Motor neuron (in vitro differentiated cells): ENCODE measurements around the gene UFSP2. TPM values are rescaled to one million over a fixed set of nuclear protein-coding genes. Genes with fewer than 3 reads are reported as not detected.
A peak's percentile ranks its signal among the peaks of the same experiment; 100 is the strongest.
"Not testable (repeated sequence)": the region's sequence is repeated elsewhere in the genome, so short reads cannot be mapped to it uniquely, and the experiment has no call there.

ENCODE experiments used
- ATAC-seq, 8 experiments: fragments of 200-7000 bp; cut with Tn5 transposase; replicated peaks in 6 of 8; 2 replicates each; pipeline ENCODE4 v1.8.0; 2021; ENCODE audit warnings: mild to moderate bottlenecking in 8 of 8, moderate library complexity in 8 of 8
- H3K27ac ChIP-seq, 2 donors: fragments of 250-450 bp; sonication (Bioruptor Pico); 2 replicates each; pipeline ENCODE4 v1.9.0; 2021; ENCODE audit warnings: antibody characterized with exemption in 2 of 2, mild to moderate bottlenecking in 2 of 2, moderate library complexity in 1 of 2
- H3K4me1 ChIP-seq, 2 donors: fragments of 250-450 bp; sonication (Bioruptor Pico); replicated peaks in 1 of 2; 2 replicates each; pipeline ENCODE4 v1.6.1; 2021; ENCODE audit warnings: antibody characterized with exemption in 2 of 2, mild to moderate bottlenecking in 2 of 2, moderate library complexity in 1 of 2
- H3K4me3 ChIP-seq, 5 donors: fragments of 250-450 bp; sonication (Bioruptor Pico); 2 replicates each; pipeline ENCODE4 v1.9.0; 2021; ENCODE audit warnings: antibody characterized with exemption in 5 of 5, mild to moderate bottlenecking in 5 of 5, moderate library complexity in 4 of 5
- WGBS, 10 experiments: fragments of 450-650 bp; shearing (Covaris generic); methylation state at CpG; one replicate each; pipeline ENCODE4 v1.0.0; 2022; 5-methylcytosine and 5-hydroxymethylcytosine counted together
- in situ Hi-C, 9 experiments: fragments of 400-800 bp; cut with MboI; loops; one replicate each; pipeline ENCODE4 v1.15.0; 2021; ENCODE audit warnings: low sequenced_read_pairs in 9 of 9, low pct_unique_long_range_greater_than_20kb in 2 of 9; ENCODE audit not compliant: unreplicated experiment in 9 of 9
- total RNA-seq, 8 experiments: library from RNA; unstranded; fragments of 300-600 nt; gene quantifications; 2 replicates each; pipeline versions ENCODE4 v1.2.3 to v1.2.4, GENCODE V29; 2022

UFSP2 gene
- total RNA-seq, 8 experiments from 2014 or later, result 15.6 to 59.3 (median 35.1) TPM

DNA sequence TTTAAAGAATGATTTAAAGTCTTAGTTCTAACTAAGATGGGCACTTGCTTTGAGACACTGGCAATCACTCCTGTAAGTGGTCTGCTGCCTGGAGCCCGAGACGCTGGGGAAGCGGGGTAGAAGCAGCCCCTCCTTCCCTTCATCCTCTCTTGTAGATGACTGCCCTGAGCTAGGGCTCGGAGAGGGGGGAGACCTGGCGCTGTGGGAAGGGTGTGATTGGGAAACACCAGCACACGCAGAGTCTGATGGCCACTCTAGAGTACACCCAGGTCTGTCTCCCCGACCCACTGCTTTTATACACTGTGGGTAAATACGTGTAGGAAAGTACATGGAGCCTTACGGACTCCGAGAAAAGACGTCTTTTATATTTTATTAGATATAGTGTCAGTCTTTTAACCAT is 54.1 kb downstream of the UFSP2 start:
- no peak overlapping the region for H3K4me3 ChIP-seq
- in situ Hi-C loops, result no loop called here
- ATAC-seq, result peak in 1 of 8 experiments; percentile 61
- no peak overlapping the region for H3K27ac ChIP-seq
- 87 to 100% (median 96%) methylated on average over 2 to 10 of the region's 11 CpGs; no CpG with 5 or more reads in 3 of the 10 experiments for WGBS, 10 experiments
- H3K4me1 ChIP-seq, result peaks cover 11 to 12% of the 10 kb centered on the region in 2 donors

DNA sequence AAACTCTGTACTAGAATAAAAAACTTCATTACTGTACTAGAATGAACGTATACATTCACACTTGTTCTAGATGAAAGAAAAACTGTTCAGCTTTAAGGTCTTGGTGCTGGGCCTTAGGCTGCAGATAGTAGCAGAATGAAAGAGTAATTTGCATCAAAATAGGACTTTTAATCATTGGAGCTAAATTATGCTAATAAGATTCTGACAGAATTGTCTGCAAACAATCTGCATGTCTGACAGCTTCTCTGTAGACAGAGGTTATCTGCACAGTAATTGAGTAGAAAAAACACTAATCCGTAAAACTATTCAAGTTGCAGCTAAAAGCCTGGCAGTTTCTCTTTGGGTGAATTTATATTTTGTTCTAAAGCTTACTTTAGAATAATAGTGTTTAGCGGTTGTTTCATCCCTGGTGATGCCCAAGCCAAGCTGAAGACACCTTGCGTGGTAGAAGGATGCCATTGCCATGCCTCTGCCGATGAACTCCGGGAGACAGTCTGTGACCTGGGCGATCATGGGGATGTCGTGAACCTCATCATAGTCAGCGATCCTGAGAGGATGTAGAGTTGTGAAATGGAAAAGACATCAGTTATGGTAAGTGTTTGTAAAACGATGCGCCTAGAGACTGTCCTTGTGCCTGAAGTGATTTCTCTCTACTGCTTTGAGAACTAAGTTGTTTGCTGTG is 55.4 kb downstream of the UFSP2 start:
- in situ Hi-C loops, result no loop called here
- ATAC-seq, result peak in 5 of 8 experiments; percentile 75 to 92 (median 84)
- WGBS, 10 experiments, result 66 to 100% (median 81%) methylated on average over 2 to 9 of the region's 11 CpGs
- Histone ChIP-seq H3K27ac (no peak overlapping the region), H3K4me1 (peaks cover 11 to 12% of the 10 kb centered on the region in 2 donors), H3K4me3 (no peak overlapping the region)

DNA sequence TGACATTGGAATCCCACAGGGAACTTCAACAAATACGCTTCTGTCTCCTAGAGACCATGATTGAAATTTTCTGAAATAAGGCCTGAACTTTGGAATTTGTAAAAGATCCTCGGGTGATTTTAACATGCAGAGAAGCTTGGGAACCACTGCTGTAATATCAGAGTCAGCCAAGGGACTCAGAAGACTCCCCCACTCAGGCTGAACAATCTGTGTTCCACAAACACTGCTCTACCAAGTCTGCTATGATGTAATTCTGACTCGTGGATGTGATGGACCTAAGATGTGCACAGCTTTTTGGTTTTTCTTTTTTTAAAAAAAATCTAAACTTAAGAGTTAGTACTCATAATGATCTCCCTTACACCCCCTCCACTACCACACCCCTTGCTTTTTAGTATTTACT is 56.0 kb downstream of the UFSP2 start:
- ATAC-seq, result peak in 5 of 8 experiments; percentile 48 to 58 (median 54)
- in situ Hi-C loops, result no loop called here
- Histone ChIP-seq H3K4me3 (no peak overlapping the region), H3K27ac (no peak overlapping the region), H3K4me1 (peaks cover 11 to 12% of the 10 kb centered on the region in 2 donors)
- WGBS, 10 experiments, result 50 to 85% (median 63%) methylated on average over 2 to 3 of the region's 3 CpGs; no CpG with 5 or more reads in 2 of the 10 experiments

DNA sequence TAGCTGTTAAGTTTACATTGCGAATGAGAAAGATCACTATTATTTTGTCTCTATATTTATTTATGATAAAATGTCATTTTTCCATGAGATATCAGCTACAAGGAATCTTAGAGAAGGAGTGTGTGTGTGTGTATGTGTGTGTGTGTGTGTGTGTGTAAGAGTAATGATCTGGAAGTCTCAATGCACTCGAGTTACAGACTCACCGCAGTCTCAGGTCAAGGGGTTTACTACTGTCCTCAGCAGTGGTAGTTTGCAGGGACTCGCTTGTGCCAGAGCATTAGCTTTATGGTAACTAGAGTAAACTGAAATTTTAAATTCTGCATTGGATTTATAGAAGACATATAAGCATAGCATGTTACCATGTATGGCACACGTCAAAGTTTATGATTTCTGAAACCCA is 60.9 kb downstream of the UFSP2 start:
- ATAC-seq, result no peak
- in situ Hi-C loops, result no loop called here
- WGBS, 10 experiments, result 79 to 100% (median 86%) methylated on average over 1 to 5 of the region's 5 CpGs
- Histone ChIP-seq H3K4me3 (no peak overlapping the region), H3K27ac (no peak overlapping the region), H3K4me1 (peaks cover 5 to 7% of the 10 kb centered on the region in 2 donors)

DNA sequence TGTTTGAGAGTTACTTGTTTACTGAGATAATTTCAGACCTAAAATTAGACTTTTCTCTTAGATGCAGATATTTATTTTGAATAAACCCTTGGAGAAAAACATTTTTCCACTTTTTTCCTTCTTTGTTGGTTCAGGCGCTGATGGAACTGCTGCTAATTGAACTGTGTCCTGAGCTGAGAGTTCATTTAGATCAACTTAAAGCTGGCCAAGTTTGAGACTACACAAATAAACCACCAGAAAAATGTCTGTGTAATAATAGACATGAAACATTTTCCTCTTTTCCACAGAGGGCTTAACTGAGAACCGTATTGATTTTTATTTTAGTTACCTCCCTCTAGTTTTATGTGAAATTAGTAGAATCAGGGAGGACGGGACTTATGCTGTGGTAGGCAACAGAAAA is 62.5 kb downstream of the UFSP2 start:
- Histone ChIP-seq H3K27ac (no peak overlapping the region), H3K4me1 (no peaks in the 10 kb centered on the region), H3K4me3 (no peak overlapping the region)
- in situ Hi-C loops, result no loop called here
- no peak for ATAC-seq
- WGBS, 10 experiments, result 79 to 100% (median 94%) methylated on average over 1 to 3 of the region's 3 CpGs; no CpG with 5 or more reads in 1 of the 10 experiments

DNA sequence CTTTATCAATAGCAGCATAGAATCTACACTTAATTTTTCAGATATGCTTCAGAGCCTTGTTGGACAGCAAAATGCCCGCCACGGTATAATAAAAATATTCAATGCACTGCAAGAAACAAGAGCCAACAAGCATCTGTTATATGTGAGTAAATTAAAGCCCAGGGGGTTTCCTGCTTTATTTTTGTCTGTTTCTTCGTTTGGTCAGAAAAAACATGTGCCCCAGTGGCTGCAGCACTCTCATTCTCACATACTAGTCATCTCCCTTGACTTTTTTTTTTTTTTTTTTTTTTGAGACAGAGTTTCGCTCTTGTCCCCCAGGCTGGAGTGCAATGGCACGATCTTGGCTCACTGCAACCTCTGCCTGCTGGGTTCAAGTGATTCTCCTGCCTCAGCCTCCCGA is 63.2 kb downstream of the UFSP2 start:
- H3K4me1 ChIP-seq, H3K27ac ChIP-seq, in situ Hi-C loops, H3K4me3 ChIP-seq, ATAC-seq: not testable (repeated sequence)
- 74 to 100% (median 97%) methylated on average over 1 to 6 of the region's 6 CpGs; no CpG with 5 or more reads in 1 of the 10 experiments for WGBS, 10 experiments

DNA sequence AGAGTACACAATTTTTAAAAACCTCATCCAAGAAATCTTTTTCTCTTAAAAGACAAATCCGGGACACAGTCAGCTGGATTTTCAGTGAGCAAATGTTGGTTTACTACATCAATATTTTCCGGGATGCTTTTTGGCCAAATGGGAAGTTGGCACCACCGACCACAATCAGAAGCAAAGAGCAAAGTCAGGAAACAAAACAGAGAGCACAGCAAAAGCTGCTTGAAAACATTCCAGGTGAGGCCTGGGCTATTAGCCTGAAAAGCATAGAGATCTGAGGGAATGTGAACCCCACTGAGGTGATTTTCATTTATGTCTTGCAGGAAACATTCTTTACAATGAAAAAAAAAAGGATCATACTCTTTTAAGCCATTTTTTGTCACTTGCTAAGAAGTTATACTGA is 63.9 kb downstream of the UFSP2 start:
- Histone ChIP-seq H3K4me1 (no peaks in the 10 kb centered on the region), H3K4me3 (no peak overlapping the region), H3K27ac (no peak overlapping the region)
- WGBS, 10 experiments, result 77 to 100% (median 90%) methylated on average over 1 to 3 of the region's 3 CpGs; no CpG with 5 or more reads in 1 of the 10 experiments
- in situ Hi-C loops, result no loop called here
- ATAC-seq, result no peak

DNA sequence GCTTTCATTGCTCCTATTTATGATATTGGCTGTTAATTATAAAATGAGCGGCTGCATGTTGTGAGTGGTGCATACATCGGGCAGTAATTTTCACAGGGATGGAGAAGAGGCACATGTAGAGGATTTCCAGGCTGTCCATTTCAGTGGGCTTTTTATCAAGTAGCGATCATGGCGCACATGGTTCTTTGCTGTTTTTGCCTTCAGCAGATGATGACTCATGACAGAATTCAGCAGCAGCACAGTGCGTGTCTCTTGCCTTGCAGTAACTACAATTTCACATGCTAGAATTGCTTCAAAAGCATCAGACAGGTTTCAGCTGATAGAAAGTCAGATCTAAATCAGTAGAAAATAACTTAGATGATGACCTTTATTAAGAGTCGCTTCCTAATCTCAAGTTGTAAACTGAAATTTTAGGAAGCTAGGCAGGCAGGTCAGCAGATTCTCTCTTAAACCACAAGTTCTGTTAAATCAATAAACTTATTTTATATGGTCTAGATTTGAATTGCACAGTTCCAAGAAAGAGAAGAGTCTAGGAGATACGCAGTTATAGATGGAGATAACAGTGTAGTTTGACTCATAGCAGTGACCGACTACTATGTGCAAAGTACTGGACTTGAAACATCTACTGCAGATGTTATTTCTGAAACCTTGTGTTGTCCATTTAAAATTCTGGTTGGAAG is 65.9 kb downstream of the UFSP2 start:
- ATAC-seq, result peak in 5 of 8 experiments; percentile 61 to 83 (median 75)
- no peaks in the 10 kb centered on the region for H3K4me1 ChIP-seq
- H3K27ac ChIP-seq, result no peak overlapping the region
- no peak overlapping the region for H3K4me3 ChIP-seq
- WGBS, 10 experiments, result 80 to 100% (median 98%) methylated on average over 3 to 8 of the region's 8 CpGs
- in situ Hi-C loops, result no loop called here

DNA sequence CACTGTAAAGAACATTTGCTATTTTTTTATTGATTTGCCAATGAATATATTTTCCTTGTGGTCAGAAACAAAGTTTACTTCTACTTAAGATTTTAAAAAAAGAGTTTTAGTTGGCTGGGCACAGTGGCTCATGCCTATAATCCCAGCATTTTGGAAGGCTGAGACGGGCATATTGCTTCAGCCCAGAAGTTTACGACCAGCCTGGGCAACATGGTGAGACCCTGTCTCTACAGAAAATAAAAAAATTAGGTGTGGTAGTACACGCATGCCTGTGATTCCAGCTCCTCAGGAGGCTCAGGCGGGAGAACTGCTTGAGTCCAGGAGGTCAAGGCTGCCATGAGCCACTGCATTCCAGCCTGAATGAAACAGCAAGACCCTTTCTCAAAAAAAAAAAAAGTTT is 66.8 kb downstream of the UFSP2 start:
- H3K4me3 ChIP-seq, result no peak overlapping the region
- in situ Hi-C loops, result no loop called here
- no peak for ATAC-seq
- H3K4me1 ChIP-seq, result no peaks in the 10 kb centered on the region
- H3K27ac ChIP-seq, result no peak overlapping the region
- WGBS, 10 experiments, result 92 to 100% (median 100%) methylated on average over 1 to 4 of the region's 4 CpGs; no CpG with 5 or more reads in 1 of the 10 experiments

DNA sequence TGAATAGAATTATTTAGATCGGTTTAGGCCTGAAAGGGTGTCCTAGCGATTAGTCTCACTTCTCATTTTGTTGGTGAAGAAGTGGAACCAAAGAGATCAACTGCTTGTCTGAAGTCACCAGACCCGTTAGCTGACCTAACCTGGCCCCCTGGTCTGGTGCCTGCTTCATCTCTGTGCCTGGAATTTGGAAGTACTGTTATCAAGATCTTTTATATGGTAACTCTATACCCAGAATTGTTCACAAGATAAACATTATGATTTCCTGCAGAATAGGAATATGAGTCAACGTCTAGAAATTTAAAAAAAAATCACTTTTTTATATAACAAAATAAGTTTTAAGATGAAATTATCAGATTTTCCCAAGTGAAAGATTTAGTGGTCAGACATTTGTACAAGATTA is 67.2 kb downstream of the UFSP2 start:
- Histone ChIP-seq H3K4me3 (no peak overlapping the region), H3K27ac (no peak overlapping the region), H3K4me1 (no peaks in the 10 kb centered on the region)
- 17 to 100% (median 93%) methylated on average over 1 to 4 of the region's 4 CpGs; no CpG with 5 or more reads in 1 of the 10 experiments for WGBS, 10 experiments
- in situ Hi-C loops, result no loop called here
- no peak for ATAC-seq

DNA sequence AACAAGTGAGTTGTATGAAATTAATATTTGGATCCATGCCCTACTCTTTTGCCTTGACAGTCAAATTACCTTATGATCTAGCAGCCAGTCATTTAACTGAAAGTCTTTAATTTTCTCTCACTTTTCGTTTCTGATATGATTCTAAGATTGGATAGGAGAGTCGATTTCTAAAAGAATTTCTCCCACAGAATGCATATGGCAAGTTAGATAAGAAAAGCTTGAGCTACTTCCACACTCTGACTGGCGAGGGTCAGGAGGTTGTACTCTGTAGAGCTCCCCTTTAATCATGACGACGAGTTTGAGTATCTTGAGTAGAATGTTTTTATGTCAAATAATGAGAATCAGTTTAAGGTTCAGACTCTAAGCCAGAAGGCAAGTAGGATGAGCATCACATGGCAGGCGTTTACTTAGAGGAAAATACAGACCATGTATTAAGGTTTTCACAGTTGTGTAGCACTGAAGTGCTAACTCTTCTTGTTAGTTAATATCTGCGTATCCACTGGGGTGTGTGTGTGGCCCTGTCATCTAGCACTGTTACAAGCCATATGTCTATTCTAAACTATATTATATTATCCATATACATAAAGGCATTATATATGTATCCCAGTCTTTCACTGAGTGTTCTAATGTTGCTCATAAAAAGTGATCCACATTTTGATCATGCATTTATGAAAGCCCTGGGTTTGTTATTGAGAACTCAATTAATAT is 67.9 kb downstream of the UFSP2 start:
- in situ Hi-C loops, result no loop called here
- H3K4me3 ChIP-seq, result no peak overlapping the region
- H3K4me1 ChIP-seq, result no peaks in the 10 kb centered on the region
- no peak for ATAC-seq
- WGBS, 10 experiments, result 40 to 90% (median 84%) methylated on average over 1 to 7 of the region's 7 CpGs
- H3K27ac ChIP-seq, result no peak overlapping the region

DNA sequence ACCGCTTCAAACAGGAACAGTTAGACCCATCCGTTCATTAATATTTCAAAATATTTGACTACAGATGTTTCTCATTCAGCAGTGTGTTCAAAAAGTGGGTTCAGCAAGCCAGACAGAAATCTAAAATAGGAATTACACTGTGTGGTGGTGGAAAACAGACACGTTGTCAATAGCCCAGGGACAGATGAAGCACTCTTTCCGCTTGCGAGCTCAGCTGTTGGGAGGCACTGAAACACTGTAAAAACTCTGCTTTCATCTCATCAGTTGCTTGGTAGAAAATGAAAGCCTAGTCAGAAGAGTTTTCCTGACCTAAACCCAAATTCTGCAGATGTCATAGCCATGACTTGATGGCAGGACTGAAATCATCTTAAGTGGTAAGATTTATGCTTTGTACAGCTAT is 68.6 kb downstream of the UFSP2 start:
- WGBS, 10 experiments, result 24 to 100% (median 92%) methylated on average over 2 to 5 of the region's 5 CpGs; no CpG with 5 or more reads in 2 of the 10 experiments
- Histone ChIP-seq H3K4me3 (no peak overlapping the region), H3K4me1 (no peaks in the 10 kb centered on the region), H3K27ac (no peak overlapping the region)
- in situ Hi-C loops, result no loop called here
- no peak for ATAC-seq

DNA sequence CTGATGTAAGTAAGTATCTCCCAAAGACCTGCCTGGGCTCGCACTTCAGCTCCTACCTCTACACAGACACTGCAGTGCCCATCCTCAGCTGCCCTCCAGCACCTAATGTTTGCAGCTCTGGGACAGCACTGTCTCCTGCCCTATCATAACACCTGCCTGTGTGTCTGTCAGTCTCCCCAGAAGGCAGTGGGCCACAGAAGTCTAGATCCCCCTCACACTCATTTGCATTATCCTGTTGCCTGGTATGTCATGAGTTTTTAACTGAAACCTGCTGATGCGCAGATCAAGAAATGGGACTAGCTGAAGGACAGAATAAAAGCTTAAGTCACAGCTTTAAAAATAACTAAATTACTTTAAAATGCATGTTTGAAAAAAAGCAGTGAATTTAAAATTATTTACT is 73.0 kb downstream of the UFSP2 start:
- in situ Hi-C loops, result no loop called here
- no peak overlapping the region for H3K4me3 ChIP-seq
- H3K27ac ChIP-seq, result no peak overlapping the region
- WGBS, 10 experiments, result 80 to 100% (median 100%) methylated on average over 1 to 2 of the region's 2 CpGs; no CpG with 5 or more reads in 2 of the 10 experiments
- H3K4me1 ChIP-seq, result no peaks in the 10 kb centered on the region
- no peak for ATAC-seq
